ENCODE results near the gene HOXC13. TPM values are rescaled to one million over a fixed set of nuclear protein-coding genes. Genes with fewer than 3 reads are reported as not detected.

Gene HOXC13
- polyA plus RNA-seq, 10 donors = 0.68 to 1.4 TPM; not detected in 8

DNA sequence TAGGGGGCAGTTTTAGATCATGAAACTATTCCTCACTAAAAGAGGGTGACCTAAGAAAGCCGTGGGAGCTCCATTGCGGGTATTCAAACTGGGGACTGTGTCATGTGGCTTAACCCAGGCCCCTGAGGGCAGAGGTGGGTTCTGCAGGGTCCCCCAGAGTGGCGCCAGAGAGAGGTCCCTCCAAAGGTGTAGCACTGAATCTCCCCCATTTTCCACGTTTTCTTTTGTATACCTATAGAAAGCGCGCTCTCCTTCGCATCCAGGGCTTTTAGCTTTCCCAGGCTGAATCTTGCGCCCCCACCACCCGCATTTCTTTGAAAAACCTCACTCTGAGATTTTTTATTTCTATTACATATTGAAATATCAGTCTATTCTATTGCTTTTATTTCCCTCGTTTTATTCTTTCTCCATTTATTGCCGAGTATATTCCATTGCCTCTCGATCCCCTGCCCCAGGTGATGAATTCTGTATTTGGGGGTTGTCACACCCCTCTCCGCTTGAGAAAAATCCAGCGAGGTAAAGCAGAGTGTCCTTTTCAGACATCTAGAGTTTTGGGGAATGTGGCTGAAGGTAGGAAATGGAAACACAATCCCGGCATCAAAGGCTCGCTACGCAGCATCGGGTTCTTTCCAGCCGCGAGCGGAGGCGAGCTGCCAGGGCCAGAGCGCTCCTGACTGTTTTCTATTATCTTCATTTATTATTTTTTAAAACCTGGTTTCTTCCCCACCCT lies 870 bp upstream of the HOXC13 start:
- no peak for DNase-seq

DNA sequence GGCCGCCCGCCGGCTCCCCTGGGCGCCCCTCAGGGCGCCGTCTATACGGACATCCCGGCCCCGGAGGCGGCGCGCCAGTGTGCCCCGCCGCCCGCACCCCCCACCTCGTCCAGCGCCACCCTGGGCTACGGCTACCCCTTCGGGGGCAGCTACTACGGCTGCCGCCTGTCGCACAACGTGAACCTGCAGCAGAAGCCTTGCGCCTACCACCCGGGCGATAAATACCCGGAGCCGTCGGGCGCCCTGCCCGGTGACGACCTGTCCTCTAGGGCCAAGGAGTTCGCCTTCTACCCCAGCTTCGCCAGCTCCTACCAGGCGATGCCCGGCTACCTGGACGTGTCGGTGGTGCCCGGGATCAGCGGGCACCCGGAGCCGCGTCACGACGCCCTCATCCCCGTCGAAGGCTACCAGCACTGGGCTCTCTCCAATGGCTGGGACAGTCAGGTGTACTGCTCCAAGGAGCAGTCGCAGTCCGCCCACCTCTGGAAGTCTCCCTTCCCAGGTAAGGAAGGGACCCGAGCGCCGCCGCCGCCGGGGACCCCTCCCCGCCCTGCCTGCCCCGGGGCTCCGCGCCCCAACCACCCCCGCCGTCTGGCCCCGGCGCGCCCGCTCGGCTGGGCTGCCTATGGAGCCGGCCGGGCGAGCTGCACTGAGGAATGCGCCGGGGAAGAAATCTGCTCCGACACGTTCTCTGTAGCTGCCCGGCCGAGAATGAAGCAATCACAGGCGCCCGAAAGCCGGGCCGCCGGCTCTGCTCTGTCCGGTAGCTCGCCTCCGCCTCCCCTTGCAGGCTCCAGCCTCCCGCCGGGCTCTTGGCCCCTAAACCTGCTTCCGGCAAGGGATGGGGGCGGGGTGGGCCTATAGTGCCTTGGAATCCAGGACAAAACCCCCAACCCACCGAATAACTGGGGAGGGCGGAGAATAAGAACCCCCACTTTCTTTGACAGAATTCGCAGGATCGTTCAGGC lies 794 bp downstream of the HOXC13 start:
- DNase-seq = peak in 1 of 3 donors; percentile 61

DNA sequence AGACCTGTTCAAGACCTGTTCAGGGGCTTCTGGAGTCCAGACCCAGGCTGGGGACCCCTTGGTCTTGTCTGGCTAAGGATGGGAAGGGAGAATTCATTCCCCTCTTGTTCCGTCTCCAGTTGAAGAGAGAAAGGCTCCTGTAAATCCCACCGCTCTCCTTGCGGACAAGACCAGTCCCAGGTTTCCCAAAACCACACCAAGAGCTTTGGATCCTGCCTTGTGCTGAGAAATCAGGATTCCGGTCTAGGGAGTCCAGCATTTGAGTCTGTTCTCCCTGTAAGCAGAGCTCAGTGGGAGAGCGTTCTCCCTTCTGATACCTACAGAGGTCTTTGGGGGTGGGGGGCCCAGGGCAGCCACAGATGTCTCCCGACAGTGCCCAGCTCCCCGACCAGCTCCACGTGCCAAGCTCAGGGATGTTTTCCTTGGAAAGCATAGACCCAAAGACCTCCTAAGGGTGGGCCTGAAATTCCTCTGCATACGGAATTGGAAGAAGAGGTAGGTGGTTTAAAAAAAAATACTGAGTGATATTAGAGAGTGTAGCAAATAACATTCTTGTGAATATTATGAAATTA lies 1.9 kb downstream of the HOXC13 start:
- peak in 1 of 3 donors; percentile 33 for DNase-seq

DNA sequence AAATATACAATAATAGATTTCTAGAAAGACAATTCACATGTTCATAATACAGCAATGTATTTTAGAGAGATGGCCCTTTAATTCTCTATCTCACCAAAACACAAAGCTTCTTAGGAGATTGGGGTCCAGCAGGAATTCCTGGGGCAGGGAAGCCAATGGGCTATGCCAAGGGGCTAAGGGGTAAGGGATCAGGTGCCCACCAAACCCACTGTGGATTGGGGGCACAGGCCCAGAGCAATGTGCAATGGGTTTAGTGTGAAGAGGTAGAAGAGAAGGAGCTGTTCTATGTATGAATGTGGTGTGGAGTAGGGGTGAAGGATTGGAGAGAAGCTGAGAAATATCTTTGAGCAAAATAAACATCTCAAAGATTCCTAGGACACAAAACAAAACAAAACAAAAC lies 2.6 kb downstream of the HOXC13 start:
- DNase-seq = no peak

DNA sequence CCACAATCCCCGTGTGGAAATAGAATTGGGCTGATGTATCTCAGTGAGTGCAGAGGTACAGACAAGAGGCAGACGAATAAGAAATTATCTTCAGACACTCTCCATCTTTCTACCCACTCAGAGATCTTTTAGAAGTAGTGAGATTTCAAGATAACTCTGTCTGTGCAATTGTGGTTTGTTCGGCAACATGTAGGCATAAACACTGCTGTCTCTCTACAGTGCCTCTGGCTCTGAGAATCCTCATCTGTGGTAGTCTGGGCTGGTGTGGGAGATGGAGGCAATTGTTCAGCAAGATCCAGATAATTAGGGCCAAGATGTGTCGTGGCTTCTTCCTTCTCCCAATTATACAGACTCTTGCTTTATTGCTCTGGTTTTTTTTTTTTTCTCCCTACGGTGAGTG lies 3.1 kb downstream of the HOXC13 start:
- DNase-seq = peak in 1 of 3 donors; percentile 41

DNA sequence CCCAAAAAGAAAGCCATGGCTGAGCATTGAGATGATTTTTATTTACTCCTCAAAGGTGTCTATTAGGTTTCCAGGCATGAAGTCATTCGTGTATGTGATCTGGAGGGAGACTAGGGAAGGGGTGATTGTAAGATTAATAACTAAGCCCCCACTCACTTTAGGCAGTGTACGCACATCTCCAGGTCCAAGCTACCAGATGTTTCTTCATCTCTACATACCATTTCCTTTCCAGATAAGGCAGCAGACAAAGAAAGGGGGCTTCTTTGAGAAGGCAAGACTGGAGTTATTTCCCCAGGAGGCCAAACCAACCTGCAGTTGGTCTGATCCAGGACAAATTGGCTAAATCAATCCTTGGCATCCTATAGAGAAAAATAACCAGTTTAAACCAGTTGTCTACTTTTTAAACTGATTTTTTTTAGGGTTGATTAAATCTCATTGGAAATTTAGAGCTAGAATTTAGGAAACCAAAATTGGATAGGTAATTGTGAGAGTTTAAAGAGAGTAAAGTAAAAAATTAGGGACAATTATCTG lies 3.9 kb downstream of the HOXC13 start:
- peak in 1 of 3 donors; percentile 27 for DNase-seq

DNA sequence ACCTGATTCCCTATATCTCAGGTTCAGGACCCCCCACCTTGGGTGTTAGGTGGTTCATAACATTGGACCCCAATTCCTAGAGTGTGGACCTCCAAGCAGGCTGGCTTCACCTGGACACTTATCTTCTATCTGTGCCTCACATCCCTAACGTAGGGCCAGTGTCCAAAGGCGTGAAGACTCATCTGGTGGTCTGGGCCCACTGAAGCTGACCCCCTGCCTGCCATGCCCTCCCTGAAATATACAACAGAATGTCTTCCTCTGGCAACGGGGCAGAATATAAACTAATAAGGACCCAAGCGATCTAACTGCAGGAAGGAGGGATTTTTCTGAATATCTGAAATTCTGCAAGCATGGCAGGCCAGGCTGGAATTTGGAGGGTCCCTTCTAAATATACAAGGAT lies 5.6 kb downstream of the HOXC13 start:
- DNase-seq = peak in 1 of 3 donors; percentile 13

DNA sequence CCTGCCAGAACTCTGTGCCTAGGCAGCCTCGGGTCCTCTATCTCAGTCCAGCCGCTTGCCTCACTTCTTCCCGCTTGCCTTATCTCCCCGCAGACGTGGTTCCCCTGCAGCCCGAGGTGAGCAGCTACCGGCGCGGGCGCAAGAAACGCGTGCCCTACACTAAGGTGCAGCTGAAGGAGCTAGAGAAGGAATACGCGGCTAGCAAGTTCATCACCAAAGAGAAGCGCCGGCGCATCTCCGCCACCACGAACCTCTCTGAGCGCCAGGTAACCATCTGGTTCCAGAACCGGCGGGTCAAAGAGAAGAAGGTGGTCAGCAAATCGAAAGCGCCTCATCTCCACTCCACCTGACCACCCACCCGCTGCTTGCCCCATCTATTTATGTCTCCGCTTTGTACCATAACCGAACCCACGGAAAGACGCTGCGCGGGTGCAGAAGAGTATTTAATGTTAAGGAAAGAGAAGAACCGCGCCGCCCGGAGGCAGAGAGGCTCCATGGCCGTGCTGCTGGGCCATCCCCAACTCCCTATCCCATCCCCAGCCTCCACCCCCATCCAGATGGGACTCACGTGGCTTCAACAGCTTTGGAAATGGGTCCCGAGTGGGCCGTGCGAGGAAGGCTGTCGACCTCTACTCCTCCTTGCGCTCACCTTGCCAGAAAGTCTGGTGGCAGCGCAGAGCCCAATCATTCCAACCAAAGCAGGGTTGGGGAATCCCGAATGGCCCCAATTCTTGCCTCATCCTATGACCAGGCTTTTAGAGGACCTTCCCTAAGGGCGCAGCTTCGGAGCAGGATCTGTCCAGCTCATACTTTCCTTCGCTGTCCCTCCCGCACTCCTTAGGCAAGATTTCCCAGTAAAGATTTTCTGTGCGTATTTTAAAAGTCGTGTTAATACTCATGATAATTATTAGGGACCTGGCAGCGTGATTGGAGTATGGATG lies 6.5 kb downstream of the HOXC13 start:
- DNase-seq = peak in 1 of 3 donors; percentile 54

DNA sequence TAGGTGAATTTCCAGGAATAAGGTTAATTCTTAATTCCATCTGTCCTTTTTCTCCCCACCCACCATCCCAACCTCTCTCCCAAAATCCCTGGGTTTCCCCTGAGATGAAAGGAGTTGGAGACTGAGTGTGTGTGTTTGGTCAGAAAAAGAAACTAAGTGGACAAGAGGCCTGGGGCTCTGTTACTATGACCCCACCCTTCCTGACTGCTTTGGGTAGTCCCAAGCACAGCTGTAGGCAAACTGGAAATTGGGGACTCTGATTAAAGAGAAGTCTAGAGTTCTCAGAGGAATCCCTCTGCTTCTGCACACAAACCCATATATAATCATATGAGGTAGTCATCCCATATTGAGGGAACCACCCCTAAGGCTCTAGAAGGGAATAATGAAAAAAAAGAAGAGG lies 9.1 kb downstream of the HOXC13 start:
- no peak for DNase-seq

DNA sequence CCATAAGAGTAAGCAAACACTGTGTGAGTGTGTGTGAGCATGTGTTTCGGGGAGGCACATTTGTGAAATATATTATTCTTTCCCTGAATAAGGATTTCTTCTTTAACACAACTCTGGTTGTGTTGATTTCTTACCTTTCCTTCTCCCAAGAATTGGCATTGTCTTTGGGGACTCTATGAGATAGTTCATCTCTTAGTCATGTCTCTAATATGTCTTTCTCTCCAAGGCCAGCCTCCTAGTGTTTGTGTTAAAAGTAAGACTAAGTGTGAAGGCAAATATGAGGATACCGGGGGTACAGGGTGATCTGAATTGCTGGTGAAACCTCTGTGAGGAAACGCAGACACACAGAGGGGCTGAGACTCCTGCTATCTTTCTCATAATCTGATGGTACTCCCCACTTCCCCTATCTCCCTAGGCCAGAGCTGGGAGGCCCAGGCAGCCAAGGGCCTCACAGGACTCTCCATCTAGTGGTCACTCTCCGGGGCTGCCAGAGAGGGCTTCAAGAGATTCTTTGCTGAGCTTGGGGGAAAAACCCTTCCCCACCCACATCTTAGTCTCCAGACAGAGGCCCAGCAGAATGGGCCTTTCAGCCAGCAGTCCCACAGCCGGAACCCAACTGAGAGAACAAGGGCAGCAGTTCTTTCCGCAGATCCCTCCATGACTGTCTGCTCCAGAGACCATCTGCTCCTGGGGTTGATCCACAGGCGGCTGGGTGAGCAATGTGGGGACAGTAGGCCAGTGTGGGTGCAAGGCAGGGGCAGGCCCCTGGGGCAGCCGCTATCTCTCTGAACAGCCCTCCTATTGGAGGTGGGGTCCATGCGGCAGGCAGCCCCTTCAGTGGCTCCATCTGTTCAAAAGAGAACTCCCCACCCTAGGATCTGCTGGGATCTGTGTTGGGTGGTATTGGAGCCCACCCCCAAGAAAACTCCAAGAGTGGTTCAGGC lies 10.3 kb downstream of the HOXC13 start:
- DNase-seq = no peak

DNA sequence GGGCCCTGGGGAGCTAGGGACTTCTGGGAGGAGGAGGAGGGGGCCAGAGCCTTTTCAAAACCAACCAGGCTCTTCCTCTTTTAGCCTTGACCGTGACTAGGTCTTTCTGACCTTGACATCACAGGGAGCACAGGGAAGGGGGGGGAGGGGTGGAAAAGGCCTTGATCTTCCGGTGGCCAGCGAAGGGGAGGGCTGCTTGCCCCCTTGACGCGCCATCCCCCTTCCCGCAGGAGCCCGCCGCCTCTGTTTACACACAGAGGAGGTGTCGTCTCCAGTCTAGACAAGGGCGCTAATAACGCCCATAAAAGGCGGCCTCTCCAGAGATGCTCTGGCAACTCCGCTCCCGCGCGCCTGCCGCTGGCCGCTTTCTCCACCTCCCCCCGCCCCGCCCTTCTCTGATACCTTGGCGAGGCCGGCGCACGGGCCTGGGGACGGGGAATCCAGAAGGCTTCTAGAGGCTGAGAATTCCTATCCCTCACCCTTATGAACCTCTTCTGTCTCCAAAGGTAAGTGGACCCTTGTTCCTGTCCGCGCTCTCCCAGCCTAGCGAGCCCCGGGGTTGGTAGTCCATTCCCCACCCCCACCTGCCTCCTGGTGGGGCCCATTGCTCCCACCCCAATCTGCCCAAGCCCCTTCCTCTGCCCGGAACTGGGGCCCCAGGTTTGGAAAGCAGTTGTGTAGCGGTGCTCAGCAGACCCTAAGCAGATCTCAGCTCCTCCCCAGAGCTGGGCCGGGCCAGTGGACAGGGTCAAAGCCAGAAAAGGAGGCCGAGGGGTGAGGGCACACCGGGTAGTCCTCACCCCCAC lies 11.2 kb downstream of the HOXC13 start:
- DNase-seq = no peak

DNA sequence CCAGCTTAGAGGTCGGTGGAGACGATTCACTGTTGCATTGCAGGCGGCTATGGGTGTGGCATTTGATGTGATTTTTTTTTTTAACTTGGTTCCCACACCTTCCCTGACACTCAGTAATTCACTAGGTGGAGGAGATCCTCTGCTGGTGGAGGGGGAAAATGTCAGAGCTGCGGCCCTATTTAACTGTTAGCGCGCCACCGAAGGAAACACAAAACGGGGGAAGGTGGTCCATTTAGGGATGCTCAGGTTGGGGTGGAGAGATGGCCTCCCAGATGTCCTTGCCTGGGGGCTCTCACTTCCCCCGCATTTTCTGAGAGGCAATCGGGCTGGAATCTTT lies 11.8 kb downstream of the HOXC13 start:
- no peak for DNase-seq

DNA sequence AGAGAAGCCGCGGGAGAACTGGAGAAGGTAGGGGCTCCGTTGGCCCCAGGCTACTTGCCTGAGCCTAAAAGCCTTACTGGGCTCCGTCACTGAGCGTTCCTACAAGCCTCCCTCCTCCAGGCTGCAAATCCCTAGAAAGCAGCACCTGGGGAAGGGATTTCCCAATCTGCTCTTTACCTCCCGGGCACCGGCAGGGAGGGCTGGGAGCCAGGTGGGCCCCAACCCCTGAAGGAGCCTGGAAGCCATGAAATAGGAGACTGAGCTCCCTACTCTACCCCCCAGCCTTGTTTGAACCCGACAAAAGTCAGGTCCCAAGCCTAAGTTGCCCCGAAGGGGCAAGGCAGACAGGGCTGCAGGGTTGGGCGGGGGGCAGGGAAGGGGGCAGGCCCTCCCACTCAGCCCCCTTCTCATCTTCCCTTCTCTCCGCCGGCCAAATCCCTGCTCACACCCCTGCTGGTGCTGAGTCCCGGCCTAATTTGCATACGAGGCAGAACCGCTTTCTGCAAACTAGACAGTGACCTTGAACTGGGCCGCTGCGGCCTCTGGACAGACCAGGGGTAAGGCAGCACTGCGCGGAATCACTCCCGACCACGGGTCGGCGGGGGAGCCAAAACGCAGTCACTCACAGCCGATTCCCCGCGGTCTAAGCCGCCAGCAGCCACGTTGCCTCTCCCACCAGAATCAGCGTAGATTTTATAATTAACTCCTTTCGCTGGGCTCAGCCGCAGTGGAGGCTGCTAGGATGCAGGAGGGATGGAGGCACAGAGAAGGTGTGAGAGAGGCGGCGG lies 12.4 kb downstream of the HOXC13 start:
- DNase-seq = no peak

DNA sequence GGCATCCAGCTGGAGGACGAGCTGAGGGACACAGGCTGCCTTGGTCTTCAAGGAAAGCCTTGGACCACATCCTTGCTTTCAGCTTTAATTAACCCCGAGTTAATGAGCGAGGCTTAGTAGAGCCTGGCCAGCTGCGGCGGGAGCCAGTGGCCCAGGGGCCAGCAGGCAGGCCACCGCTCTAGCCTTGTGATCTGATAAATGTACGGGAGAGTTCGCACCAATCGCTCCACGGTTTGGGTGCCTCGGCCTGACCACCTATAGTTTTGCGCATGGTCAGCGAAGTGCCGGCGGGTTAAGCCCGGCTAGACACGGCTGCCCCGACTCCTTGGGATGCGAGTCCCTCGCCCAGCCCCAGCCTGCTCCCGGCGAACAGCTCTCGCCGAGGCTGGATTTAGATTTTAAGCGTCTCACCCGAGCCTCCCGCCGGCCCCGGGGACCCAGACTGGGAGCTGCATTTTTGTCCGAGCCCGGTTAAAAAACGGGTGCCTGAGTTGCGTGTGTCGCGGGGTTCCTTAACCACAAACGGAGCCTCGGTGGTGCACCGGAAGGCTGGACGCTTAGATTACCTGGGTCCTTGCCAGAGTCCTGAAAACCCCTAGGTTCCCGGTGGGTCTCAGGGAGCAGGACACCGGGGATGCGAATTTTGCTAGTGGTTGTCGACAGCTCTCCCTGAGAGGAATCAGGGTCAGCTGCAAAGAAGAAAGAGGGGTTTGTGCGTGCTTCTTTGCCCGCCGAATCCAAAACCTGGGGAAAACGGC lies 13.1 kb downstream of the HOXC13 start:
- no peak for DNase-seq

DNA sequence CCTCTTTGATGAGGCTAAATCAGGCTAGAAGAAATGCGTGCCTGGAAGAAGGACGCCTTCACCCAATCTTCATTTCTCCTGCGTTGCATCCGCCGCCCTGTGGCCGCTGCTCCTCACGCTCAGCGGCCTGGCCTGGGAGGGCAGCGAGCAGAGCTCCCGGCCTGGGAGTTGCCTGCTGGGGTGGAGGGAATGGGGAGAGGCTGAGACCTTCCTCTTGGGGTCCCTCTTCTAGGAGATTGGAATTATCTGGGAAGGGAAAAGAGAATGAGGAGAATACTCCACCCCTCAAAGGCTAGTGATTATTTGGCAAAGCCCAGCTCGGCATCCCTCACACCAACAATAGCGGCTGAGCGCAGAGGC lies 13.7 kb downstream of the HOXC13 start:
- no peak for DNase-seq

DNA sequence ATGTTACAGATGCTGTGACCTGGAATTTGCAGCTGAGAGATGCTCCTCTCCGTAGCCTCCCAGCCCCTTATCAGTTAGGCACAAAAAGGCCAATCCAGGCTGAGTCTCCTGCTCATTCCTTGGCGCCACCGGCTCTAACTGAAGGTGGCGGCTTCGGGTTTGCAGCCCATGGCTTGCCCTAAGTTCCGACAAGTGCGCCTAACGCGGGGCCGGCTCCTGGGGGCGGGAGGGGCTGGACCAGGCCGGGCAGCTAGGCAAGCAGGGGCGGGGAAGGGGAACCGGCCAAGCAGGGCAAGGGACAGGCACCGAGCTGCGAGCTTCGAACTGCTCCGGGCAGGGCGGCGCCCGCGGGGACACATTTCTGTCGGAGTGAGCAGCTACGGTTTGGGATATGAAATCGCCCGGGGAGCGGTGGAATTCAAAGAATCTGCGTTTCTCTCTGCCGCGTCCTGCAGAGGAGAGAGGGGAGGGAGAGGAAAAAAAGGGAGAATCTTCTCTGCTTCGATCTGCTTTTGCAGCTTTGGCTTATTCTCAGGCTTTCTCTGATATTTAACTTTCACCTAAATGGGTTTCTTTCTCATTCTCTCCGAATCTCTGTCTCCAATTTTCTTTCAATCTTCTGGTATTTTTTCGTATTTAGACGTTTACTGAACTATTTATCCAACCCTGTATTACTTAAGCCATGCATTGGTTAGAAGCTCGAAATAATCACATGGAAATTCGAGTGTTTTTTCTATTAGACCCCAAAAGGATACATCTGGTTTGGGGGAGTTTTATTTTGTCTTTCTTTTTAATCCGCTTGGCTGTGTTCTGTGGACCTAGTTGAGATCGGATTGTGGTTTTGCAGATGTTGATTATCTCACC lies 14.5 kb downstream of the HOXC13 start:
- DNase-seq = no peak

Data from muscle of back (tissue), 11 donors.